Smooth muscle cell (in vitro differentiated cells): ENCODE results near the gene HLA-DQB2. TPM values are rescaled to one million over a fixed set of nuclear protein-coding genes. Genes with fewer than 3 reads are reported as not detected.
"Not testable (repeated sequence)": the region's sequence is repeated elsewhere in the genome, so short reads cannot be mapped to it uniquely, and the experiment has no call there.

Experiments used
- DNase-seq: peaks from one replicate; lab custom pipeline; 2025; ENCODE audit not compliant: unreplicated experiment; lab: John Stamatoyannopoulos, UW
- H2AFZ ChIP-seq: fragments of 200-600 bp; sonication (generic); 2 replicates; pipeline ENCODE4 v1.6.0; 2016; ENCODE audit warnings: antibody characterized with exemption, low read depth, mild to moderate bottlenecking
- H3F3A ChIP-seq: fragments of 200-600 bp; sonication (generic); 2 replicates; pipeline ENCODE4 v1.6.0; 2017; ENCODE audit warnings: antibody characterized with exemption, low read depth
- H3K27ac ChIP-seq: fragments of 200-600 bp; sonication (generic); 2 replicates; pipeline ENCODE4 v1.5.1; 2016; ENCODE audit warnings: low read depth, mild to moderate bottlenecking
- H3K27me3 ChIP-seq: fragments of 200-600 bp; sonication (generic); 2 replicates; pipeline ENCODE4 v1.6.1; 2016; ENCODE audit warnings: low read depth, mild to moderate bottlenecking
- H3K36me3 ChIP-seq: fragments of 200-600 bp; sonication (generic); 2 replicates; pipeline ENCODE4 v1.5.1; 2016; ENCODE audit warnings: low read depth
- H3K4me1 ChIP-seq: fragments of 200-600 bp; sonication (generic); 2 replicates; pipeline ENCODE4 v1.5.1; 2016; ENCODE audit warnings: low read depth
- H3K4me2 ChIP-seq: fragments of 200-600 bp; sonication (generic); 2 replicates; pipeline ENCODE4 v1.6.0; 2016; ENCODE audit warnings: mild to moderate bottlenecking
- H3K4me3 ChIP-seq: fragments of 200-600 bp; sonication (generic); 2 replicates; pipeline ENCODE4 v1.5.1; 2016; ENCODE audit warnings: mild to moderate bottlenecking
- H3K79me2 ChIP-seq: fragments of 200-600 bp; sonication (generic); 2 replicates; pipeline ENCODE4 v1.6.0; 2016; ENCODE audit warnings: low read depth, mild to moderate bottlenecking
- H3K9ac ChIP-seq: fragments of 200-600 bp; sonication (generic); 2 replicates; pipeline ENCODE4 v1.6.0; 2016; ENCODE audit warnings: low read depth
- H3K9me3 ChIP-seq: fragments of 200-600 bp; sonication (generic); replicated peaks from 2 replicates; pipeline ENCODE4 v1.5.1; 2016; ENCODE audit warnings: low read depth
- H4K20me1 ChIP-seq: fragments of 200-600 bp; sonication (generic); 2 replicates; pipeline ENCODE4 v1.6.0; 2016; ENCODE audit warnings: low read depth
- WGBS: methylation state at CpG from one replicate; pipeline ENCODE4 v1.1.7; 2016; ENCODE audit warnings: low lambda C conversion rate; 5-methylcytosine and 5-hydroxymethylcytosine counted together
- polyA plus RNA-seq: library from polyadenylated mRNA; unstranded; fragments of >200 nt; fragmentation: Nextera tagmentation; extraction: Ambion mirVana; gene quantifications from 2 replicates; pipeline ENCODE4 v1.2.1, GENCODE V29; 2016
- total RNA-seq: library from RNA; depleted of rRNA; stranded (reverse); fragments of >200 nt; gene quantifications from 2 replicates; pipeline ENCODE4 v1.2.3, GENCODE V29; 2014
- TF ChIP-seq, protein P1 (sequence below): fragments of 200-600 bp; sonication (generic); IDR thresholded peaks from 2 replicates; pipeline ENCODE4 v1.5.1; 2017; ENCODE audit warnings: borderline replicate concordance, mild to moderate bottlenecking, antibody characterized with exemption; ENCODE audit not compliant: insufficient read depth, poor library complexity, severe bottlenecking

The HLA-DQB2 gene
- total and polyA plus RNA-seq, 2 experiments from 2014 or later = not detected

- Histone ChIP-seq H3K4me2 (no peak overlapping the region), H3K9me3 (no peaks in the 10 kb centered on the region), H3K79me2 (no peaks in the 10 kb centered on the region), H2AFZ (no peak overlapping the region), H3K4me3 (no peak overlapping the region), H4K20me1 (no peaks in the 10 kb centered on the region), H3K27ac (peak overlapping the region; percentile 62), H3K4me1 (no peaks in the 10 kb centered on the region), H3K36me3 (no peaks in the 10 kb centered on the region), H3K9ac (no peak overlapping the region), H3F3A (no peaks in the 10 kb centered on the region), H3K27me3 (peaks cover 4% of the 10 kb centered on the region)
- DNase-seq = no peak
- 33% methylated on average over 2 of the region's 2 CpGs for WGBS
- TF ChIP-seq, protein P1, sequence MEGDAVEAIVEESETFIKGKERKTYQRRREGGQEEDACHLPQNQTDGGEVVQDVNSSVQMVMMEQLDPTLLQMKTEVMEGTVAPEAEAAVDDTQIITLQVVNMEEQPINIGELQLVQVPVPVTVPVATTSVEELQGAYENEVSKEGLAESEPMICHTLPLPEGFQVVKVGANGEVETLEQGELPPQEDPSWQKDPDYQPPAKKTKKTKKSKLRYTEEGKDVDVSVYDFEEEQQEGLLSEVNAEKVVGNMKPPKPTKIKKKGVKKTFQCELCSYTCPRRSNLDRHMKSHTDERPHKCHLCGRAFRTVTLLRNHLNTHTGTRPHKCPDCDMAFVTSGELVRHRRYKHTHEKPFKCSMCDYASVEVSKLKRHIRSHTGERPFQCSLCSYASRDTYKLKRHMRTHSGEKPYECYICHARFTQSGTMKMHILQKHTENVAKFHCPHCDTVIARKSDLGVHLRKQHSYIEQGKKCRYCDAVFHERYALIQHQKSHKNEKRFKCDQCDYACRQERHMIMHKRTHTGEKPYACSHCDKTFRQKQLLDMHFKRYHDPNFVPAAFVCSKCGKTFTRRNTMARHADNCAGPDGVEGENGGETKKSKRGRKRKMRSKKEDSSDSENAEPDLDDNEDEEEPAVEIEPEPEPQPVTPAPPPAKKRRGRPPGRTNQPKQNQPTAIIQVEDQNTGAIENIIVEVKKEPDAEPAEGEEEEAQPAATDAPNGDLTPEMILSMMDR = no peak
Observed at GRCh38 chr6:32790306-32790705, 27.0 kb upstream of the HLA-DQB2 start.

- no peak overlapping the region for H2AFZ ChIP-seq
- H3K79me2 ChIP-seq = no peaks in the 10 kb centered on the region
- H3K4me1 ChIP-seq = no peaks in the 10 kb centered on the region
- H3K36me3 ChIP-seq = no peaks in the 10 kb centered on the region
- H3F3A ChIP-seq = no peaks in the 10 kb centered on the region
- TF ChIP-seq, protein P1 = peak; percentile 63
- no peak overlapping the region for H3K4me2 ChIP-seq
- no peak for DNase-seq
- 54% methylated on average over 5 of the region's 5 CpGs for WGBS
- H3K4me3 ChIP-seq = no peak overlapping the region
- H3K27me3 ChIP-seq = no peaks in the 10 kb centered on the region
- H3K27ac ChIP-seq = no peak overlapping the region
- H3K9me3 ChIP-seq = no peaks in the 10 kb centered on the region
- no peaks in the 10 kb centered on the region for H4K20me1 ChIP-seq
- no peak overlapping the region for H3K9ac ChIP-seq
Observed at GRCh38 chr6:32785781-32786533, 22.6 kb upstream of the HLA-DQB2 start.

GRCh38 chr6:32782923-32783322, 19.6 kb upstream of the HLA-DQB2 start:
- not testable (repeated sequence) for H3K4me3 ChIP-seq, H3K9ac ChIP-seq, H4K20me1 ChIP-seq, H3K9me3 ChIP-seq, H3K36me3 ChIP-seq, H3K79me2 ChIP-seq, H3K4me2 ChIP-seq, H2AFZ ChIP-seq, H3K27me3 ChIP-seq, H3K4me1 ChIP-seq, H3K27ac ChIP-seq, H3F3A ChIP-seq, DNase-seq

DNA sequence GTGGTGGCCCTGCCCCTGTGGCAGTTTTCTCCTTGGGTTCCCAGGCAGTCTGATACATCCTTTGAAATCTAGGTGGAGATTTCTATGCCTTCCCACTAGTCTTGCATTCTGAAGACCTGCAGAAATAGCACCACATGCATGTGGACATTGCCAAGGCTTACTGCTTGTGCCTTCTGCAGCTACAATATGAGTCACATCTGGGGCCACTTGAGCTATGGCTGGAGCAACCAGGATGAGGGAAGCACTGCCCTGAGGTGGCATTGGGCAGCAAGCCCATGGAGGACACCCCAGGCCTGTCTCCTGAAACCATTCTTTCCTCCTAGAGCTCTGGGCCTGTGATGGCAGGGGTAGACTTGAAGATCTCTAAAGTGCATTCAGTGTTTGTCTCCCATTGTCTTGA, 15.7 kb upstream of the HLA-DQB2 start:
- Histone ChIP-seq H3K36me3 (no peaks in the 10 kb centered on the region), H4K20me1 (no peaks in the 10 kb centered on the region), H2AFZ (no peak overlapping the region), H3K27me3 (peaks cover 4% of the 10 kb centered on the region), H3K9ac (no peak overlapping the region), H3K79me2 (no peaks in the 10 kb centered on the region), H3K27ac (no peak overlapping the region), H3K4me1 (no peaks in the 10 kb centered on the region), H3K4me2 (no peak overlapping the region), H3F3A (no peaks in the 10 kb centered on the region), H3K4me3 (no peak overlapping the region), H3K9me3 (no peaks in the 10 kb centered on the region)
- no peak for DNase-seq
- TF ChIP-seq, protein P1 = no peak
